ENCODE results near the gene PNCK.

PNCK gene

GRCh38 chrX:153624196-153625091 lies 49.2 kb downstream of the PNCK start:
- DNase-seq: no peak
- in situ Hi-C loops (cut with HindIII; ENCODE audit: low pct_ligation_motif_present, low pct_unique_long_range_greater_than_20kb, low sequenced_read_pairs): no loop called here

- no peak for DNase-seq
- in situ Hi-C loops (cut with HindIII; ENCODE audit: low pct_ligation_motif_present, low pct_unique_long_range_greater_than_20kb, low sequenced_read_pairs): no loop called here
Measured at GRCh38 chrX:153623310-153624029, 50.1 kb downstream of the PNCK start.

- no peak for DNase-seq
- in situ Hi-C loops (cut with HindIII; ENCODE audit: low pct_ligation_motif_present, low pct_unique_long_range_greater_than_20kb, low sequenced_read_pairs): no loop called here
Measured at GRCh38 chrX:153622661-153623309, 50.8 kb downstream of the PNCK start.

DNA sequence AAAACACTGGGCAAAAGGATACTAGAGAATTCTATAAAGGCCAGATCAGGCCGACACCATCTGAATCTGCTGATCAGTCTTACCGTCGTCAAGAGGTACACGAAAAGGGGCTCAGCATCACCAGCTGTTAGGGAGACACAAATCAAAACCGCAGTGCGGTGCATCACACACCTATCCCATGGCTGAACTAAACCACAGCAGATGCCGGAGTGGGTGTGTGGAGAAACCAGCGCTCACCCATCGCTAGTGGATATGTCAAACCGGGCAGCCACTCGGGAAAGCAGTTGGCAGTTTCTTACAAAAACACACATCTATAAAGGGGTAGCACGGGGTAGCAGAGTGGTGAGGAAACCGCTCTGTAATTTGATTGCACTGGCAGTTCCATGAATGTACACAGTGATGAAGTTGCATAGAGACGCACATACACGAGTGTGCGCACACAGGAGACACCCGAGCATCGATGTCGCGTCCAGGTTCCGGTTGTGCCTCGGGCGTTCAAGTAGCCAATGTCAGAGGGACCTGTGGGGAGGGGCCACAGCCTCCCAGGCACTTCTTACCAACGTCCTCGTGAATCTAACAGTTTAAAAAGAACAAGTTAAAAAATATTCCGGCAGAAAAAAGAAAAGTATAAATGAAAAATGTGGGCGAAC lies 51.5 kb downstream of the PNCK start:
- in situ Hi-C loops (cut with HindIII; ENCODE audit: low pct_ligation_motif_present, low pct_unique_long_range_greater_than_20kb, low sequenced_read_pairs): no loop called here
- no peak for DNase-seq

DNA sequence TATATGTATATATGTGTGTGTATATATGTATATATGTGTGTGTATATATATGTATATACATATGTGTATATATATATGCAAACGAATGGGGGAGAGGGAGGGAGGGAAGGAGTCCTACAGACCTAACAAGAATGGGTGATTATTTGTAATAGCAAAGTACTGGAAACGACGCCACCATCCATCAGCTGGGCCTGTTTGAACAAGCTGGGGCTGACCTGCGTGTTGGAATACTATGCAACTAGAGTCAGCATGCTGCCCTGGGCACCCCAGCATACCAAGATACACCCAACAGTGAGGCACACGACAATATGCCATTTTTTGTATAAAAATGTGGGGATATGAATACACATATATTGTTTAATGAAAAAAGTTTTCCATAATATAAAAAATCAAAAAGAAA lies 53.0 kb downstream of the PNCK start:
- in situ Hi-C loops (cut with HindIII; ENCODE audit: low pct_ligation_motif_present, low pct_unique_long_range_greater_than_20kb, low sequenced_read_pairs): no loop called here
- no peak for DNase-seq
